ENCODE results near the gene SPRYD4.

- no peak for TF ChIP-seq CTCF (conservative IDR thresholded peaks at IDR 0.05; ENCODE audit: low read length)
- TF ChIP-seq EZH2phosphoT487 (IDR thresholded peaks at IDR 0.05; ENCODE audit: borderline replicate concordance): no peak
Observed at GRCh38 chr12:56486694-56487093, 18.3 kb downstream of the SPRYD4 start.

Measured in Loucy (cell line).